HCT116 (cell line): ENCODE measurements around the gene SSX2IP. TPM values are rescaled to one million over a fixed set of nuclear protein-coding genes. Genes with fewer than 3 reads are reported as not detected.

Experiments
- ATAC-seq: fragments of 200-7000 bp; cut with Tn5 transposase; 2 replicates; pipeline ENCODE4 v1.9.1; 2020; ENCODE audit warnings: mild to moderate bottlenecking, moderate library complexity
- BruUV-seq: library from RNA; stranded (reverse); fragments of 400-500 nt; replicated peaks from 2 replicates; lab custom pipeline; 2021; lab: Mats Ljungman, UMichigan
- CTCF ChIA-PET: fragments of 300-600 bp; sonication (Branson Sonifier 250); formaldehyde crosslinking; loops from one replicate; lab custom pipeline; 2021; ENCODE audit warnings: antibody characterized with exemption; lab: Charles Lee
- POLR2A ChIA-PET: fragments of 300-600, 350-600 bp; sonication (Branson Sonifier 250); formaldehyde crosslinking; loops from one replicate; lab custom pipeline; 2021; ENCODE audit warnings: antibody characterized with exemption; lab: Charles Lee
- RAD21 ChIA-PET, 2 experiments: fragments of 300-600 bp; sonication (Branson Sonifier 250); formaldehyde crosslinking; loops; one replicate each; lab custom pipeline; 2023; ENCODE audit warnings: low total read pairs in 2 of 2; ENCODE audit not compliant: uncharacterized antibody in 2 of 2, unreplicated experiment in 2 of 2, low non-redundant PET in 1 of 2; lab: Charles Lee
- DNase-seq: peaks from one replicate; pipeline ENCODE4 v3.0.0-alpha.2; 2010; ENCODE audit warnings: low read depth, low spot score
- H2AFZ ChIP-seq: fragments of 200-600 bp; shearing (Covaris generic), sonication (generic); 2 replicates; pipeline ENCODE4 v1.6.1; 2017; ENCODE audit warnings: low read depth, mixed run types, mixed read lengths, antibody characterized with exemption, low read length; ENCODE audit not compliant: poor library complexity, severe bottlenecking
- H3K27ac ChIP-seq: 2 replicates; pipeline ENCODE4 v1.5.1; 2012; ENCODE audit warnings: low read depth, low read length
- H3K27me3 ChIP-seq: fragments of 200-600 bp; sonication (generic); 2 replicates; pipeline ENCODE4 v1.6.1; 2016; ENCODE audit warnings: mixed run types, low read length, mixed read lengths; ENCODE audit not compliant: insufficient read depth
- H3K36me3 ChIP-seq, 2 experiments: fragments of 200-500 bp in 1 of 2; fragments of 200-600 bp in 1 of 2; sonication (Bioruptor generic) in 1 of 2; sonication (generic) in 1 of 2; 2 replicates each; pipeline versions ENCODE4 v1.5.1 to v1.6.1; 2014 to 2016; ENCODE audit warnings: low read length in 2 of 2, inconsistent platforms in 1 of 2, mixed read lengths in 1 of 2, mixed run types in 1 of 2; ENCODE audit not compliant: insufficient read depth in 2 of 2, control insufficient read depth in 1 of 2
- H3K4me1 ChIP-seq, 2 experiments: fragments of 200-600 bp in 1 of 2; sonication (generic) in 1 of 2; 2 replicates each; pipeline versions ENCODE4 v1.5.1 to v1.6.1; 2012 to 2017; ENCODE audit warnings: low read length in 2 of 2, inconsistent platforms in 1 of 2, mild to moderate bottlenecking in 1 of 2, mixed read lengths in 1 of 2, mixed run types in 1 of 2, moderate library complexity in 1 of 2; ENCODE audit not compliant: insufficient read depth in 2 of 2, control insufficient read depth in 1 of 2
- H3K4me2 ChIP-seq: fragments of 200-600 bp; sonication (generic); 2 replicates; pipeline ENCODE4 v1.6.1; 2017; ENCODE audit warnings: mixed run types, low read length, mixed read lengths
- H3K4me3 ChIP-seq, 2 experiments: fragments of 200-600 bp in 1 of 2; sonication (generic) in 1 of 2; replicated peaks in 1 of 2; 2 replicates each; pipeline ENCODE4 v1.5.1; 2011 to 2016; ENCODE audit warnings: low read length in 2 of 2, control low read depth in 1 of 2, low read depth in 1 of 2, mild to moderate bottlenecking in 1 of 2, mixed read lengths in 1 of 2, mixed run types in 1 of 2
- H3K79me2 ChIP-seq: fragments of 200-600 bp; sonication (generic); 2 replicates; pipeline ENCODE4 v1.6.1; 2017; ENCODE audit warnings: mild to moderate bottlenecking, mixed run types, low read length, moderate library complexity, mixed read lengths; ENCODE audit not compliant: insufficient read depth
- H3K9ac ChIP-seq: fragments of 200-600 bp; sonication (generic); 2 replicates; pipeline ENCODE4 v1.6.1; 2016; ENCODE audit warnings: low read length, mixed read lengths
- H3K9me2 ChIP-seq: fragments of 200-600 bp; sonication (generic), shearing (Covaris generic); 2 replicates; pipeline ENCODE4 v1.6.1; 2017; ENCODE audit warnings: mixed run types, mild to moderate bottlenecking, moderate library complexity; ENCODE audit not compliant: insufficient read depth
- H3K9me3 ChIP-seq, 2 experiments: fragments of 200-500 bp in 1 of 2; fragments of 200-600 bp in 1 of 2; sonication (Bioruptor generic) in 1 of 2; sonication (generic) in 1 of 2; 2 replicates each; pipeline ENCODE4 v1.6.1; 2014 to 2017; ENCODE audit warnings: low read length in 2 of 2, mixed read lengths in 2 of 2, inconsistent platforms in 1 of 2, low read depth in 1 of 2, mild to moderate bottlenecking in 1 of 2, mixed run types in 1 of 2, moderate library complexity in 1 of 2; ENCODE audit not compliant: control insufficient read depth in 1 of 2, insufficient read depth in 1 of 2
- H4K20me1 ChIP-seq: fragments of 200-600 bp; sonication (generic), shearing (Covaris generic); 2 replicates; pipeline ENCODE4 v1.6.1; 2017; ENCODE audit warnings: mixed run types, mild to moderate bottlenecking, moderate library complexity; ENCODE audit not compliant: insufficient read depth
- ATF3 ChIP-seq: IDR thresholded peaks from 2 replicates; pipeline ENCODE4 v1.6.1; 2012
- CEBPB ChIP-seq: IDR thresholded peaks from 2 replicates; pipeline ENCODE4 v1.6.1; 2012; ENCODE audit warnings: low read depth
- CTCF ChIP-seq, 3 experiments: fragments of 200-600 bp in 1 of 3; sonication (generic) in 1 of 3; IDR thresholded peaks in 2 of 3; conservative IDR thresholded peaks in 1 of 3; 2 replicates each; pipeline ENCODE4 v1.5.1; 2012 to 2017; ENCODE audit warnings: low read depth in 2 of 3, low read length in 2 of 3, antibody characterized with exemption in 1 of 3, borderline replicate concordance in 1 of 3, control low read depth in 1 of 3, mild to moderate bottlenecking in 1 of 3, mixed read lengths in 1 of 3, mixed run types in 1 of 3, moderate library complexity in 1 of 3; ENCODE audit not compliant: insufficient read depth in 1 of 3
- EGR1 ChIP-seq: IDR thresholded peaks from 2 replicates; pipeline ENCODE4 v1.6.1; 2012; ENCODE audit warnings: low read depth
- ELF1 ChIP-seq: IDR thresholded peaks from 2 replicates; pipeline ENCODE4 v1.6.1; 2012; ENCODE audit warnings: low read depth, borderline replicate concordance
- EZH2phosphoT487 ChIP-seq: fragments of 200-600 bp; IDR thresholded peaks from 2 replicates; pipeline ENCODE4 v1.6.1; 2018; ENCODE audit warnings: antibody characterized with exemption, borderline replicate concordance
- FOSL1 ChIP-seq: IDR thresholded peaks from 2 replicates; pipeline ENCODE4 v1.6.1; 2012; ENCODE audit warnings: low read depth
- JUND ChIP-seq: IDR thresholded peaks from 2 replicates; pipeline ENCODE4 v1.6.1; 2012
- POLR2AphosphoS5 ChIP-seq: IDR thresholded peaks from 2 replicates; pipeline ENCODE4 v1.6.1; 2011; ENCODE audit warnings: mild to moderate bottlenecking, low read depth, low read length, moderate library complexity
- RAD21 ChIP-seq: IDR thresholded peaks from 2 replicates; pipeline ENCODE4 v1.6.1; 2012; ENCODE audit warnings: low read depth, mild to moderate bottlenecking
- REST ChIP-seq: IDR thresholded peaks from 2 replicates; pipeline ENCODE4 v1.6.1; 2012; ENCODE audit warnings: low read depth
- SIN3A ChIP-seq: IDR thresholded peaks from 2 replicates; pipeline ENCODE4 v1.6.1; 2012; ENCODE audit warnings: low read depth
- SP1 ChIP-seq: IDR thresholded peaks from 2 replicates; pipeline ENCODE4 v1.6.1; 2012; ENCODE audit warnings: low read depth
- SRF ChIP-seq: IDR thresholded peaks from 2 replicates; pipeline ENCODE4 v1.6.1; 2012; ENCODE audit warnings: low read depth
- TCF7L2 ChIP-seq: IDR thresholded peaks from 2 replicates; pipeline ENCODE4 v1.7.0; 2011; ENCODE audit warnings: borderline replicate concordance, inconsistent platforms; ENCODE audit not compliant: insufficient read depth, insufficient read length; ENCODE audit errors: extremely low read depth
- YY1 ChIP-seq: IDR thresholded peaks from 2 replicates; pipeline ENCODE4 v1.6.1; 2011; ENCODE audit warnings: low read length, low read depth, moderate library complexity, mild to moderate bottlenecking; ENCODE audit not compliant: insufficient replicate concordance; ENCODE audit errors: extremely low read depth
- ZBTB33 ChIP-seq: IDR thresholded peaks from 2 replicates; pipeline ENCODE4 v1.6.1; 2011; ENCODE audit warnings: mild to moderate bottlenecking, low read length, moderate library complexity; ENCODE audit not compliant: insufficient replicate concordance; ENCODE audit errors: extremely low read depth
- ZFX ChIP-seq: fragments of 450-650 bp; IDR thresholded peaks from 2 replicates; pipeline ENCODE4 v1.6.1; 2017
- intact Hi-C: fragments of 100-400 bp; cut with micrococcal nuclease; formaldehyde crosslinking; loops from 2 replicates; pipeline ENCODE4 v1.10.0; 2022
- total RNA-seq: library from RNA; stranded (reverse); gene quantifications from one replicate; pipeline ENCODE4 v1.2.1, GENCODE V29; 2021; ENCODE audit not compliant: unreplicated experiment

Gene SSX2IP
- total RNA-seq, 1 experiment from 2014 or later = 51.5 TPM

- DNase-seq (no peak), ATAC-seq (no peak)
- H3K4me3 ChIP-seq = no peak overlapping the region
- RAD21 ChIA-PET = no interaction called here
- no peak overlapping the region for H3K4me2 ChIP-seq
- CTCF ChIA-PET = interaction anchor here (1.2 kb wide), 1 partner anchor 19 kb away, joined by 6 read pairs; no protein-coding TSS in a partner anchor
- no peaks in the 10 kb centered on the region for H4K20me1 ChIP-seq
- no peaks in the 10 kb centered on the region for H3K9me3 ChIP-seq
- no peaks in the 10 kb centered on the region for H3K27me3 ChIP-seq
- intact Hi-C loops = no loop called here
- no peaks in the 10 kb centered on the region for H3K79me2 ChIP-seq
- H3K27ac ChIP-seq = no peak overlapping the region
- no peaks in the 10 kb centered on the region for H3K36me3 ChIP-seq
- TF ChIP-seq ATF3 (no peak), REST (no peak), SP1 (no peak), FOSL1 (no peak), SIN3A (no peak), TCF7L2 (no peak), ZBTB33 (no peak), SRF (no peak), JUND (no peak), CEBPB (no peak), YY1 (no peak), EGR1 (no peak), ELF1 (no peak), EZH2phosphoT487 (no peak), CTCF (IDR thresholded peaks at IDR 0.05 in 2 of 3, conservative IDR thresholded peaks at IDR 0.05 in 1 of 3; ENCODE audit: borderline replicate concordance in 1 of 3, insufficient read depth in 1 of 3, low read depth in 2 of 3, low read length in 2 of 3) (no peak), ZFX (no peak), RAD21 (no peak), POLR2AphosphoS5 (no peak)
- POLR2A ChIA-PET = no interaction called here
- no TSS peak for BruUV-seq
- H2AFZ ChIP-seq = no peak overlapping the region
- H3K9me2 ChIP-seq = no peaks in the 10 kb centered on the region
- H3K4me1 ChIP-seq = no peaks in the 10 kb centered on the region
- H3K9ac ChIP-seq = no peak overlapping the region
These were observed 14.7 kb upstream of the SSX2IP start for GRCh38 chr1:84704872-84705417.
